ENCODE results near the gene AKAP10. TPM values are rescaled to one million over a fixed set of nuclear protein-coding genes. Genes with fewer than 3 reads are reported as not detected.

Gene AKAP10
- total and polyA plus RNA-seq, 2 donors (not counting 3 experiments of a cell fraction or from before 2014, with no cell fraction given) = 10.0 to 27.1 TPM

DNA sequence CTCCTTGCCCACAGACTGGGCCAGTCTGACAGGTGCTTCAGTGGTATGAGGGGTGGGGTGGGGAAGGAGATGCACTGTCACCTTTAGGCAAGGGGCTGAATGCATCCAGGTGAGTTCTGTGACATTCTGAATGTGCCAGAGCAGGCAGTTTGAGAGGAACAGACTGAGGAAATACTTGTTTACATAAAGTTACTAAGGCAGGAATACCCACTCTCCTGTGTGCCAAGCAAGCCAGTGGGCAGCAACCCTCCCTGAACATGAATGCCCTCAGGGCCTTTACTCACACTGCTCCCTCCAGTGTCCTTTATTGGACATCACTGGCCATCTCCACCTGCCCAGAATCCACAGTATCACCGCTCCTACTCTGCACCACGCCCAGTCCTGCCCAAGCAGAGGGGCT lies 76.8 kb downstream of the AKAP10 start:
- Histone ChIP-seq H3K4me3 (replicated peaks in 1 of 3; ENCODE audit: insufficient read depth in 1 of 3, low read depth in 1 of 3, low read length in 3 of 3) (no peak overlapping the region), H3K36me3 (ENCODE audit: control insufficient read depth in 2 of 2, extremely low read depth in 1 of 2, insufficient read depth in 2 of 2, low read length in 2 of 2) (peaks cover 5 to 12% of the 10 kb centered on the region in 2 experiments), H3K4me2 (ENCODE audit: insufficient read depth, low read length) (no peak overlapping the region), H4K20me1 (replicated peaks; ENCODE audit: control insufficient read depth, extremely low read depth, insufficient read depth, low read length) (no peaks in the 10 kb centered on the region), H3K9me3 (replicated peaks; ENCODE audit: control insufficient read depth, insufficient read depth, low read length) (no peaks in the 10 kb centered on the region), H3K79me2 (ENCODE audit: control insufficient read depth, insufficient read depth, low read length) (no peaks in the 10 kb centered on the region), H3K27ac (ENCODE audit: insufficient read depth, low read depth, low read length) (no peak overlapping the region), H2AFZ (ENCODE audit: low read depth, low read length) (no peak overlapping the region), H3K27me3 (ENCODE audit: control insufficient read depth in 2 of 2, insufficient read depth in 2 of 2, low read length in 2 of 2) (no peaks in the 10 kb centered on the region), H3K9ac (replicated peaks; ENCODE audit: extremely low read depth, insufficient read depth, low read length) (no peak overlapping the region), H3K4me1 (ENCODE audit: control insufficient read depth, extremely low read depth, insufficient read depth, low read length) (no peaks in the 10 kb centered on the region), H3K9me1 (replicated peaks; ENCODE audit: control insufficient read depth, extremely low read depth, insufficient read depth, low read length) (no peaks in the 10 kb centered on the region)
- ChIA-PET POLR2A (no interaction called here), CTCF (no interaction called here)
- intact Hi-C loops (cut with micrococcal nuclease) = loop anchor here (5.0 kb wide), 1 partner anchor 34 kb away; the partner anchor contains the start of gene ULK2
- BruUV-seq (replicated peaks) = no TSS peak
- dilution Hi-C loops (cut with MboI; ENCODE audit: extremely low pct_ligation_motif_present, low sequenced_read_pairs) = no loop called here
- FAIRE-seq = no peak
- DNase-seq (ENCODE audit: low read depth, low spot score) = no peak
- no peak for TF ChIP-seq EZH2 (IDR thresholded peaks at IDR 0.05; ENCODE audit: borderline replicate concordance, low read depth, low read length, severe bottlenecking)
- TF ChIP-seq, protein P1, sequence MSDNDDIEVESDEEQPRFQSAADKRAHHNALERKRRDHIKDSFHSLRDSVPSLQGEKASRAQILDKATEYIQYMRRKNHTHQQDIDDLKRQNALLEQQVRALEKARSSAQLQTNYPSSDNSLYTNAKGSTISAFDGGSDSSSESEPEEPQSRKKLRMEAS (IDR thresholded peaks at IDR 0.05; ENCODE audit: insufficient read depth, insufficient read length) = no peak
- TF ChIP-seq FOS (IDR thresholded peaks at IDR 0.05; ENCODE audit: borderline replicate concordance, insufficient read depth, low read length) = no peak
- no peak for TF ChIP-seq POLR2AphosphoS5 (IDR thresholded peaks at IDR 0.05; ENCODE audit: insufficient read depth, low read depth, low read length)
- no peak for TF ChIP-seq GATA2 (IDR thresholded peaks at IDR 0.05; ENCODE audit: insufficient read depth, insufficient read length, low read depth, low read length)
- TF ChIP-seq MYC (IDR thresholded peaks at IDR 0.05; ENCODE audit: low read depth, low read length) = no peak
- TF ChIP-seq POLR2A (IDR thresholded peaks at IDR 0.05; ENCODE audit: low read depth, low read length) = no peak
- no peak for TF ChIP-seq JUN (IDR thresholded peaks at IDR 0.05; ENCODE audit: borderline replicate concordance, insufficient read depth, insufficient read length, low read depth)
- TF ChIP-seq, protein P2, sequence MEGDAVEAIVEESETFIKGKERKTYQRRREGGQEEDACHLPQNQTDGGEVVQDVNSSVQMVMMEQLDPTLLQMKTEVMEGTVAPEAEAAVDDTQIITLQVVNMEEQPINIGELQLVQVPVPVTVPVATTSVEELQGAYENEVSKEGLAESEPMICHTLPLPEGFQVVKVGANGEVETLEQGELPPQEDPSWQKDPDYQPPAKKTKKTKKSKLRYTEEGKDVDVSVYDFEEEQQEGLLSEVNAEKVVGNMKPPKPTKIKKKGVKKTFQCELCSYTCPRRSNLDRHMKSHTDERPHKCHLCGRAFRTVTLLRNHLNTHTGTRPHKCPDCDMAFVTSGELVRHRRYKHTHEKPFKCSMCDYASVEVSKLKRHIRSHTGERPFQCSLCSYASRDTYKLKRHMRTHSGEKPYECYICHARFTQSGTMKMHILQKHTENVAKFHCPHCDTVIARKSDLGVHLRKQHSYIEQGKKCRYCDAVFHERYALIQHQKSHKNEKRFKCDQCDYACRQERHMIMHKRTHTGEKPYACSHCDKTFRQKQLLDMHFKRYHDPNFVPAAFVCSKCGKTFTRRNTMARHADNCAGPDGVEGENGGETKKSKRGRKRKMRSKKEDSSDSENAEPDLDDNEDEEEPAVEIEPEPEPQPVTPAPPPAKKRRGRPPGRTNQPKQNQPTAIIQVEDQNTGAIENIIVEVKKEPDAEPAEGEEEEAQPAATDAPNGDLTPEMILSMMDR (IDR thresholded peaks at IDR 0.05; ENCODE audit: extremely low read depth in 1 of 2, insufficient read depth in 1 of 2, low read depth in 1 of 2, low read length in 2 of 2) = no peak
